ENCODE results near the gene RGMB.

Gene RGMB

GRCh38 chr5:98768960-98769209, 4.6 kb upstream of the RGMB start:
- no peak for DNase-seq

- DNase-seq, result peak; percentile 69
These were observed 4.1 kb upstream of the RGMB start for GRCh38 chr5:98769210-98769958.

DNA sequence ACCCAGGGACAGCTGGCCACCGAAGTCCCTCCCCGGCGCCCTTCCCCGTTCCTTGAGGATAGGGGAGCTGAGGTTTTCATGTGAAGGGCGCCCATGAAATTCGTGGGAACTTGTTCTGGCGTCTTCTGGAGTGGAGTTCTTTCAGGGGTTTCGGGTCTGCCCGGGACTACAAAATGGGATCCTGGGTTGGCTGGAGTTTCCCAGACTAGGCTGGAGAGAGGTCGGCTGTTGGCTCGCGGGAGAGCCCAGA, 3.6 kb upstream of the RGMB start:
- DNase-seq, result no peak

DNA sequence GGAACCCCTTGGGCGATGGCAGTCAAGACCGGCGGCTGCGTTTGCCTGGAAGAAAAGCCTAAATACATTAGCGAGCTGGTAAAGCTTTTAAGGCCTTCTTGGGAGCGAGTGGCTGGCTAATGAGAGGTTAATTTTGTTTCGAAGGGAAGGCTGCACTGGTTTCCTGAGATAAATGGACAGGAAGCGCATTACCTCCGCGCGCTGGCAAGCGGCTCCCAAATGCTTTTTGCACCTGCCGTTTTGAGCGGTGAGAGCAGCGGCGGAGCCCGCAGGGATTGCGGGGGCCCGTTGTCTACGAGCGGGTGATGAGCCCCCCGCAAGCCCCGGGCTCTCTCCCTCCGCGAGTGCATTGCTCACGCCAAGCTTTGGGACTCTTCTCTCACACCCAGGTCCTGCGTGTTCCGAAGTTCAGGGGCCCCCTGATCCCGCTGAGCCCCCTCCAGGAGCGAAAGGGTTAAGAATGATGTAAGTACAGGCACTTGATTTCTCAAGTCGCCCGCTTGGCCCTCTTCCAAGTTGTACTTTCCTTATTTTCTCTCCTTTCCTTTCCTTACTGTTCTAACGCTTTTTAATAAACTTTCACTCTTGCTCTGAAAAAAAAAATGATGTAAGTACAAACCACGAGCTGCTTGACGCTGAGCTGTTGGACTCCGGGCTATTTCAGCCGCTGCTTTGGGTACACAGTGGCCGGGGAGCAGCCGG, 3.1 kb upstream of the RGMB start:
- DNase-seq, result peak; percentile 42

DNA sequence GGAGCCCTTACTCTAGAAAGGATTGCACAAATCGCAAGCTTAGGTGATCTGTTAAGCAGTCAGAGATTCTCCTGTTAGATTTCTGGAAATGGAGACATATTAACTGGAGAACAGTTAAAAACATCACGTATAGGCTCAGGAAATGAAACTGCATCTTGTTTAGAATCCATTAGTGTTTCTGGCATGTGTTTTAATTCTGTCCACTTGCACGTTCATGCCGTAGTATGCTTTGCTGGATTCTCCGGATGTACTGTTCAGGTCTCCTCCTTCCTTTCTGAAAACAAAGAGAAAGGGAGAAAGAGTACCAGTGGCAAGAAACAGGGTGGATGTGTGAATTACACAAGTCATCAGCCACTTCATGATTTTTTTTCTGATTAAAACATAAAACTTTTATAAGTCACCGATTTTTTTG, 2.5 kb upstream of the RGMB start:
- DNase-seq, result peak; percentile 6

DNA sequence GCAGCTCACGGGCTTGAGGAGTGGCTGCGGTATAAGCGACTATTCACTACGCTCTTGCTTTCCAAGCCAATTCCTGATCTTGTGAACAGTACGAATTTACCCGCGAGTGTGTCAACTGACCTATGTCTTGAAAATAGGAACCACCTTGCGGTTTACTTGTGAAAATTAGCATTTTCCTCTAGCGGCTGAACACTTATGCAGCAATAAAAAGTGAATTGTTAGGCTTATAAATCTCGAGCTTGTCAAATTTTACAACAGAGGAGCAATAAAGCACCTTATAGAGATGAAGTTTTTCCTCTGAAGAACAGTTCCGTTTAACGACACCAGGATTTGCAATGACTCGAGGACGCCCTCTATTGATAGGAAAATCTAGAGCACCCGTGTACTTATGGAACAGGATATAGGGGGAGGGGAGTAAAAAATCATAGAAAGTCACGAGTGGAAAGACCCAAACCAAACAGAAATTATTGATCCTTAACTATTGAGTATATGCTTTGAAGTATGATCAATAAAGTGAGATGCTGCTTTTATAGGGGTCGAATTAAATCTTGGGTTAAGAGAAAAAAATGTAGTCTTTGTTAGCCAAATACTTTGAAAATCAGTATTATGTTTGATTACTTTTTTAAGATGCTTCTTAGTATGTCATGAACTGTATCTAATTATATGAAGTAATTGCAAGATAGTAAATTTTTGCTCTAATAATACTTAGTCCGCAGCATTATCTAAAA, 1.9 kb upstream of the RGMB start:
- DNase-seq, result peak; percentile 68

GRCh38 chr5:98772415-98773213, 849 bp upstream of the RGMB start:
- peak; percentile 78 for DNase-seq

DNA sequence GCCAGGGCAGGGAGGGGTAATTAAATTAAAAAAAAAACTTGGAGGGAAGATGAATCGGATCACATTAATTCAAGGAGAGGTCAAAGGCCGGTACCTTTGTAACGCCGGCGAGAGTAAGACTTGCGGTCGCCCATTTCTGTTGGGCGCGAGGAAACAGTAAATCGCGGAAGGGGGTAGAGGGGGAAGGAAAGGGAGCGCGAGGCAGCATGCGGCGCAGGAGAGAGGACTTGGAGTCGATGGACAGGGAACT, 324 bp upstream of the RGMB start:
- no peak for DNase-seq

DNA sequence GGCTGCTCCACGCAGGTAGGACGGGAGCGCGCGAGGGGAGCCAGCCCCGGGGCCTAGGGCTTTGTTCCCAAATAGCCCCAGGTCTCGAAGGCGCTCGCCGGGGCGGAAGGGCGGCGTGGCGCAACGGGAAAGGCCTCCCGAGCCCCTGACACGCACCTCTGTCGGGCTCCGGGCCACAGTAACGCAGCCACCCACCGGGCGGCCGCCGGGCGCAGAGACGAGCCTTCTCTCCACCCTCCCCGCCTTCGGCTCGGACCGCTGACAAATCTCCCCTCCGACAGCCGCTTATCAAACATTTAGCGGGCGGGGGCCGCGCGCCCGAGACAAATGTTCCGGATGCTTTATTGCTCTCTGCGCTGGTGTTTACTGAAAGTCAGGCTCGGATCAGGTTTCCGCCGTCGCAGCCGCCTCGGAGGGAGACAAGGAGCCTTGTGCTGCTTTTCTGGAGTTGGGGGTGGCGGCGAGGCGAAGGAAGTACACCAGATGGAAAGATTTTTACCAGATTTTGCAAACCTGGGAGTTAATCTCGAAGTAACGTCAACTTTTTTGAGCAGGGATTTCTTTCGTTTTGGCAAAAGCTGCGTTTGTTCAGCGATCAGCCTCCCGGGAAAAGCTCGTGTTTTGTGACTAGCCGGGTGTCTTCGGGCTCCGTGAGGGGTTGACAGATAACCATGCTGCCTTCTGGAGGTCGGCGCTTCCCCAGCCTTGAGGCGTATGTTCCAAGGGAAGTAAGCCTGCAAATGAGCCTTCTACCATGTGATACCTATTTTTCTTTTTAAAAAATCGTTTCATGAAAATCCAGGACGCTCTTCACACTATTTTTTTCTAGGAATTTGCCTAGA, 950 bp downstream of the RGMB start:
- peak; percentile 71 for DNase-seq

DNA sequence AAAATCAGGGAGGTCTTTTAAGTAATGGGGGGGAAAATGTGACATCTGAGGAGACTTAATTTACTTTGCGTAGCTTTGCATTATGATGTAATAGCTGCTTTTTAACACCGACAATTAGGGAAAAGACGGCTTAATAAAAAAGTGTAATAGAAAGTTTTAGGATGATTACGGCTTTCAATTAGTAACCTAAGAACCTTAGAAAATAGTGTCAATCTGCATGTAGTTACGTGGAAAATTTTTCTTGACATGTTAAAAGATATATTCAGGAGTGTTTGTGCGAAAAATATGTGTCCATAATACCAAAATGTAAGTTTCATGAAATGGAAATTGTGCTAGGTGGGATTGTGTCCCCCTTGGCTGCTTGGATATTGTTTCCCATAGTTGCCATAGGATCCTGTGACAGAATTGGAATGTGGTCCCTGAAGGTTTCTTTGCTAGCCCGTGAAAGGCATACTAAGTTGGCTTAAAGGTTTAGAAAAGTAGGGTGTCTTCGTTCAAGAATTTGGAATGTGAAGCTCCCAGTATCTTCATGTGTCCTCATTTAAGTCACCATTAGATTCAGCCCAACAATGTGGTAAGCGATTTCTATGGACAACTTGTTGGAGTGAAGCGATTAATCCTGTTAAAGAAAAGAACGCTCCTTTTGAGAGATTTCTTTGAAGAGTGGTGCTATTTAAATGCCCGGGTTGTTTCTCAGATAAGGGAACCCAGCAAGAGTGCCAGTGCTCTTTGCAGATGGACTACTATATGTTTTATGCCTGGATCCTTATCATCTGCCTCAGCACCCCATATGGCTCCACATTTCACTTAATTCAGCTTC, 2.0 kb downstream of the RGMB start:
- DNase-seq, result no peak

DNA sequence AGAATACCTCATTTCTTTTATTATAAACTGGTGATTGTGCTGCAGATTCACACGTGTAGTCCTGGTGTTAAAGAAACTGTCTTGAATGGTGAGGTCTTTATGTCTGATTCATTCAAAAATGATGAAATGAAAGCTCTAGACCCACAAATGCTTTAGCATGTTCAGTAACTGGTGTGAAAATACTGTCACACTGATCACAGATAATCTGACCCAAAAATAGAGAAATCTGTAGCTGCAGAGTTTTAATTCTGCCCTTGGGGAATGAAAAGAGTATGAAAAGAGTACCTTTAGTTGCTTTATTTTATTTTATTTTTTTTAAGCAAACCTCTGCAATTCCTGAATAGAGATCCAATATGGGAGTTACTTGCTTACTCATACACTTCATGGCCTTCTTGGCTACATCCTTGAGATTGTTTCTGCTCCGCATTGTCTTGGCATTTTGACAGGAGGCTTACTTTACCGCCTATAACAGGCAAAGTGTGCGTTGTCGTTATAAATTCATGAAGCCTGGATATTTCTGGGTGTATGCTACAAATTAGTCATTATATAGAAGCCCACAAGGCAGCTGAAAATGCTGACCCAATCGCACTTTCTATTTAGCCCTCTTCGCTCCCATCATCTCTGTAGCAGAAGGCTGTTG, 2.7 kb downstream of the RGMB start:
- DNase-seq, result no peak

- DNase-seq, result no peak
These were observed 3.8 kb downstream of the RGMB start for GRCh38 chr5:98777295-98777694.

DNA sequence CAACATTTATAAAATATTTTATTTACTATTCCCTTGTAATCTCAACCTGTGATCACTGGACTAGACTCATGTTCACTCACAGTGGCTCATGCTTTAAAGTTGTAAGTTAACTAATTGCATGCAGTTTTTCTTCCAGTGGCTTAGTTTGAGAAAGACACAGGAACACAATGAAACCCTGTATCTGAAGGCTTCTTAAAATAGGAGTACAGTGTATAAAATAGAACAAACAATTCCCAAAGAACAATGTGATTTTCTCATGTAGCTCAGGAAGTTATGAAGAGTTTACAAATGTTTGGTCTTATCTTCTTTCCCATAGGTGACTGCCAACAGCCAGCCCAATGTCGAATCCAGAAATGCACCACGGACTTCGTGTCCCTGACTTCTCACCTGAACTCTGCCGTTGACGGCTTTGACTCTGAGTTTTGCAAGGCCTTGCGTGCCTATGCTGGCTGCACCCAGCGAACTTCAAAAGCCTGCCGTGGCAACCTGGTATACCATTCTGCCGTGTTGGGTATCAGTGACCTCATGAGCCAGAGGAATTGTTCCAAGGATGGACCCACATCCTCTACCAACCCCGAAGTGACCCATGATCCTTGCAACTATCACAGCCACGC, 5.9 kb downstream of the RGMB start:
- DNase-seq, result no peak

- no peak for DNase-seq
These were observed 6.9 kb downstream of the RGMB start for GRCh38 chr5:98780390-98780789.

DNA sequence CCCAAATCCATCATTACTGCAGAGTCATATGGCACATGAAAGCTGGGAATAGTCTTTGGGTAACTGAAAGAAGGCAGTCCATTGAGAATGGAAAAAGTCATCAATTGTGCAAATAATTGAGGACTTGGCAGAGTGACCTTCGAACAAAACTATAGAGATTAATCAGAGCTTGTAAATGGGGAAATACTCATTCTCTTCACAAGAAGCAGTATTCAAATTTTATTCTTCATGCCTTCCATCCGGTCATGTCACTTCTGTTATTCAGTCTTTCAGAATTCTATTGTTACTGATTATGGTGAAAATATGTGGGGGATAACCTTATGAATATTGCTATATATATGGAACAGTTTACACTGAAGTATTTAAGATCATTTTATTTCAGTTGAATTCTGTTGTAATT, 8.1 kb downstream of the RGMB start:
- no peak for DNase-seq

- DNase-seq, result no peak
These were observed 8.5 kb downstream of the RGMB start for GRCh38 chr5:98781964-98782363.

DNA sequence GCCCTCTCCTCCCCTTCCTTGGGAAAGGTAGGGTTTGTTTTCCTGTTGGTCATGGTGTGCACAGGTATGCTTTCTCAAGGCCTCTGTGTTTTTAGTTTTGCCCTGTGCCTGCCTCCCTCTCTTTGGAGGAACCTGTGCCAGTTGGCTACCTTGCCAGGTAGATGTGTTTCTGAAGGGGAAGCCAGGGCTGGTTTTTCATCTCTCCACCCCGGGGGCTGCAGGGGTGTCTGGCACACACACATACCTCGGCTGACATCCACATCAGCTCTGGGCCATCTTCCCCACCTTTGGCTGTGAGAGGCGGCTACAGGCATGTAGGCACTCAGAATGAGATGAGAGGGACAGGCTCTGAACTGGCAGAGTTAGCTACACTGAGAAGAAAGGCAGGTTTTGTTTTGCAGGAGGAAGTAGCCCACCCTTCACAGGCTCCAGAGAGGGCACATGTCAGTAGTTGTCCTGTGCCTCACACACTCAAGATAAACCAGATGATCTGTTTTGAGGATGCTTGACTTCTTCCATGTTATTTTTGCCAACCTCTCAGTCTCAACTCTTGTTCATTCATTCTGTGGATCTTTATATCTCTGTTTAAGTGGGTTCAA, 9.7 kb downstream of the RGMB start:
- DNase-seq, result no peak

DNA sequence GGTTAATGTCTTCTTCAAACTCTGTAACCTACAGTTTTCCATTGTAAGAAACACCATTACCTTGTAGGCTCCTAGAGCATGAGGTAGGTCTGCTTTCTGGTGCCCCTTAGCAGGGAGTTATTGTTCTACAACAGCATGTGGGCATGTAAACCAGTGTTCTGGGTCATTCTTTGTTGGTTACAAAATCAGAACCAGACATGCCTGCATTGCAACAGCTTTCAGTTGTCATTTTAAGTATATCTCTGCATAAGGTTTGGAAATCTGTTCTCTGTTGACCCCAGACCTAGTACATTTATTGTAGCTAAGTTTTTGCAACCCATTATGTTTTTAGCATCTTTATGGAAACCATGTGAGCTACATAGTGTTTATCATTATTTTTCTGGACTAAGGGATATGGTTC, 10.9 kb downstream of the RGMB start:
- no peak for DNase-seq

- DNase-seq, result no peak
These were observed 11.8 kb downstream of the RGMB start for GRCh38 chr5:98785244-98785643.

DNA sequence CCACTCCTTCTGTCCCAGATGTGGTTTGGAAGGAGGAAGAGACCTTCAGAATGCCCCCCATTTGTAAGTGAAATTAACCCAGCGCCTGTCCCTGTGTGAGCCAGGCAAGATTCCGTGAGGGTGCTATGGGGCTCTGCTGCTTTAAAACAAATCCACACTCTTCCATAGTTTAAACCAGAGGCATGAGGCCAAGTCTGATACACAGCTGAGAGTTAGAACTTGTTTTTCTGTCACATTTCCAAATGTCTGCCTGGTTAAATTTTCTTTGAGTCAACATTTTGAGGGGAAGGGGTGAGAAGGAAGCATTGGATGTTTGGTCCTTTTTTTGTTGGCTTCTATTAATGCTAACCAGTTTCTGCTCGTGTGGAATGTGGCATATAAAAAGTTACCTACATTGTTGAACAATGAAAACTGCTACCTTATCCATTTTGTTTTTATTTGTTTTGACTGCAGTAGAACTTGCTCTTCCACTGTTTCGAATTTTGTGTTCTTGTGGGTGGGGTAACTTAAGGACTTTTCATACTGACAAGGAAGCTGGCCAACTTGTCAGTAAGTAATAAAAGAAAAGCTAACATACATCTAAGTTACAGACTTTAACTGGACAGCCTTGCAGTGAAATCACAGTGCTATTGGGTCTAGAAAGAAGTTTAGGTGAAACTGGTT, 12.9 kb downstream of the RGMB start:
- DNase-seq, result no peak
